ENCODE data around the gene ZCCHC17. TPM values are rescaled to one million over a fixed set of nuclear protein-coding genes. Genes with fewer than 3 reads are reported as not detected.

Gene ZCCHC17
- total RNA-seq, 1 donor from 2014 or later: 19.8 TPM

DNA sequence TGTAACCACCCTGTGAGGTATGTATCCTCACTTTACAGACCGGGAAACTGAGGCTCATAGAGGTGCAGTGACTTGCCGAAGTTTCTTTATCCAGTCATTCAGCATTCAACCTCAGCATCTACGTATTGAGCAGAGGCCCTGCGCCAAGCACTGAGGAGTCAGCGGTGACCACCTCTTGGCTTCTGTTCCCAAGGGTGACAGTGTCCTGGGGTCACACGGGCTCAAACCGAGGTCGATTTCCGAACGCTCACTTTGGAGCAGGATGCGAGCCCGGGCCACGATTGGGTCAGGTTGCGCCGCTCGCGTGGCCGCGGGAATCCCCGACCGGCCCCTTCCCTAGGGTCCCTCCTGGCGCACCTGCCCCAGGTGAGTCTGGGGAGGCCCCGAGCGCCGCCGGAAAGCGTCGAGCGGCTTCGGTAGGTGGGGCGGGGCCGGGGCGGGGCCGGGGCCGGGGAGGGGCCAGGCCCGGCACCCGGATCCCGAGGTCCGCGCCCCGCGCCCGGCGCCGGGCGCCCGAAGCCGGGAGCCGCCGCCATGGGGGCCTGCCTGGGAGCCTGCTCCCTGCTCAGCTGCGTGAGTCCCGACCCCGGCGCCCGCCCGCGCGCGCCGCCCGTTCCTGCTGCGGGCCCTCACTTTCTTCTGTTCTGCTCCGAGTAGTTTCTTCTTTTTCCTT is 116.0 kb downstream of the ZCCHC17 start, which contains the start of gene SERINC2:
Gene SERINC2 (plus strand): TSS at position 482 of the 673 bp plus-strand sequence. CDS start 53 bp downstream, at position 535.
- H3K9me3 ChIP-seq (ENCODE audit: control insufficient read depth in 3 of 3, low read length in 3 of 3): no peaks in the 10 kb centered on the region
- H3K36me3 ChIP-seq (ENCODE audit: control insufficient read depth in 3 of 3, insufficient read depth in 3 of 3, low read length in 3 of 3): no peaks in the 10 kb centered on the region
- peak within 1 kb of the TSS; percentile 98 for H3K27ac ChIP-seq (ENCODE audit: low read depth, low read length)
- peak within 1 kb of the TSS; percentile 87 to 98 (median 96) for H3K9ac ChIP-seq (ENCODE audit: low read depth in 1 of 3, low read length in 3 of 3)
- peak within 1 kb of the TSS; percentile 72 to 93 (median 87) for H3K4me3 ChIP-seq (ENCODE audit: low read length in 3 of 3)
- peaks cover 6 to 23% (median 15%) of the 10 kb centered on the region in 3 donors for H3K4me1 ChIP-seq (ENCODE audit: control insufficient read depth in 3 of 3, insufficient read depth in 3 of 3, low read length in 3 of 3)
- H3K27me3 ChIP-seq (ENCODE audit: control insufficient read depth in 3 of 3, insufficient read depth in 3 of 3, low read length in 3 of 3): peaks cover 3 to 9% (median 4%) of the 10 kb centered on the region in 3 donors

DNA sequence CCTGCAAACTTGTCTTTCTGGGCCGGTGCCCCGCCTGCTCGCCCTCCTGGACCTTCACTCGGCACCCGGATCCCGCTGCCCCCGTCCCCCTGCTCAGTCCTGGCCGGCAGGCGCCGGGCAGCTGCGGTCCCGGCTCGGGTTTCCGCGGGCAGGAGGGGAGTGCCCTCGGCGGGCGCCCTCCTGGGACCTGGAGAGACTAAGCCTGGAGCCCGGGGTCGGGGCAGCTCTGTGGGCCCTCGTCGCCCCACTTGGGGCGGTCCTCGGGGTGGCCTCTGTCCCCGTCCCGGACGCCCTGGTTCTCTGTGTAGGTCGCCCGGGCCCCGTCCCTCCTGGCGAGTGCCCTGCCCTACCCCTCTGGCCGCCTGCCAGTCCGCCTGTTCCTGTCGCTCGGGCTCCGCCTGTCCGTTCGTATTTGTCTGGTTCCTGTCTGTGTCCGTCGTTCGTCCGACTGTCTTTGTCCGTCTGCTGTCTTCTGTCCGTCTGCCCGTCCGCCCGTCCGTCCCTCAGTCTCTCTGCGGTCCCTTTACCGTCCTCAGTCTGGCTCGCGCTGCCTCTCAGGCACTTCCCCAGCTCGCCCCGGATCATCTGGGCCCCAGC is 116.7 kb downstream of the ZCCHC17 start:
- Histone ChIP-seq H3K27me3 (ENCODE audit: control insufficient read depth in 3 of 3, insufficient read depth in 3 of 3, low read length in 3 of 3) (peaks cover 3 to 9% (median 4%) of the 10 kb centered on the region in 3 donors), H3K4me3 (ENCODE audit: low read length in 3 of 3) (peak overlapping the region; percentile 72 to 93 (median 87)), H3K9ac (ENCODE audit: low read depth in 1 of 3, low read length in 3 of 3) (peak overlapping the region; percentile 87 to 98 (median 96)), H3K4me1 (ENCODE audit: control insufficient read depth in 3 of 3, insufficient read depth in 3 of 3, low read length in 3 of 3) (peaks cover 6 to 23% (median 15%) of the 10 kb centered on the region in 3 donors), H3K36me3 (ENCODE audit: control insufficient read depth in 3 of 3, insufficient read depth in 3 of 3, low read length in 3 of 3) (no peaks in the 10 kb centered on the region), H3K27ac (ENCODE audit: low read depth, low read length) (peak overlapping the region; percentile 98), H3K9me3 (ENCODE audit: control insufficient read depth in 3 of 3, low read length in 3 of 3) (no peaks in the 10 kb centered on the region)

Other genes starting within 250 kb of the ZCCHC17 start
- gene PUM1, start 231.3 kb upstream of the ZCCHC17 start, total RNA-seq: 68.9 TPM
- gene NKAIN1, start 57.1 kb upstream of the ZCCHC17 start, total RNA-seq: not detected
- gene SNRNP40, start 244 bp upstream of the ZCCHC17 start, total RNA-seq: 84.5 TPM
- gene FABP3, start 76.0 kb downstream of the ZCCHC17 start, total RNA-seq: 201 TPM
- 2.1 TPM for gene SERINC2, start 116.2 kb downstream of the ZCCHC17 start, total RNA-seq

Measured in skeletal muscle tissue (tissue), 4 donors.